Measurements from ENCODE around the gene CDHR1. TPM values are rescaled to one million over a fixed set of nuclear protein-coding genes. Genes with fewer than 3 reads are reported as not detected.

Gene CDHR1
- total and polyA plus RNA-seq, 2 donors (not counting 1 experiment from before 2014, with no cell fraction given): 0.05 TPM; not detected in 1

DNA sequence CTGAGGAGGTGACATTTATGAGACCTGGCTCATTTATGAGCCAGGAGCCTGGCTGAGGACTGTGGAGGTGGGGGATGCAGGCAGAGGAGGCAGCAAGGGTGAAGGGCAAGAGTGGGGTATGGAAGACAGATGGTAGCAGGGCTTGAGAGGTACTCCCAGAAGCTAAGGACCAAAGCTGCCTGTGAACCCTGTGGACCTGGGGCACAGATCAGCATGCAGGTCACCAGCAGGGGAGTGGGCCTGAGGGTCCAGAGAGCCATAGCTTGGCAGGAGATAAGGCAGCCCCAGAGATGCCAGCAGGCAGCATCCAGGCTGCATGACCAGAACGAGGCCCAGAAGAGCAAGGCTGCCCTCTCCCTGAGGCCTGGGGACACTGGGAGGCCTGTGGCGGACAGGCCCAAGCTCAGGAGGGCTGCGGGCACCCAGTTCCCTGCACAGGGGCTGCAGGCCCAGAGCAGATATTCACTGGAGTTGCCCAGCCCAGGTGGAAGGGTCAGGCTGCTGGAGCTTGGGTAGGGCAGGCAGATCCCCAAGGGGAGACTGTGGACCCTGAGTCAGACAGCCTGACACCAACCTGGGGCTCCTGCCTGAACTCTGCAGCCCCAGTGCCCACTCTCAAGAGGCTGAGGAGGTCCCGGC is 17.4 kb upstream of the CDHR1 start:
- DNase-seq (ENCODE audit: low read depth in 2 of 2): no peak
- H3K4me3 ChIP-seq (replicated peaks in 1 of 4; ENCODE audit: control extremely low read depth in 1 of 4, insufficient read depth in 1 of 4, low read depth in 3 of 4, low read length in 4 of 4): no peak overlapping the region
- H4K20me1 ChIP-seq (ENCODE audit: control insufficient read depth, extremely low read depth, insufficient read depth, low read length): no peaks in the 10 kb centered on the region
- H3K4me2 ChIP-seq (ENCODE audit: extremely low read depth, insufficient read depth, low read length): no peak overlapping the region
- no peaks in the 10 kb centered on the region for H3K9me3 ChIP-seq (ENCODE audit: control insufficient read depth, insufficient read depth, low read depth, low read length)
- no peaks in the 10 kb centered on the region for H3K79me2 ChIP-seq (ENCODE audit: control insufficient read depth, insufficient read depth, low read length)
- no peak for TF ChIP-seq EZH2 (IDR thresholded peaks at IDR 0.05; ENCODE audit: low read length, missing control alignments)
- TF ChIP-seq, protein P1, sequence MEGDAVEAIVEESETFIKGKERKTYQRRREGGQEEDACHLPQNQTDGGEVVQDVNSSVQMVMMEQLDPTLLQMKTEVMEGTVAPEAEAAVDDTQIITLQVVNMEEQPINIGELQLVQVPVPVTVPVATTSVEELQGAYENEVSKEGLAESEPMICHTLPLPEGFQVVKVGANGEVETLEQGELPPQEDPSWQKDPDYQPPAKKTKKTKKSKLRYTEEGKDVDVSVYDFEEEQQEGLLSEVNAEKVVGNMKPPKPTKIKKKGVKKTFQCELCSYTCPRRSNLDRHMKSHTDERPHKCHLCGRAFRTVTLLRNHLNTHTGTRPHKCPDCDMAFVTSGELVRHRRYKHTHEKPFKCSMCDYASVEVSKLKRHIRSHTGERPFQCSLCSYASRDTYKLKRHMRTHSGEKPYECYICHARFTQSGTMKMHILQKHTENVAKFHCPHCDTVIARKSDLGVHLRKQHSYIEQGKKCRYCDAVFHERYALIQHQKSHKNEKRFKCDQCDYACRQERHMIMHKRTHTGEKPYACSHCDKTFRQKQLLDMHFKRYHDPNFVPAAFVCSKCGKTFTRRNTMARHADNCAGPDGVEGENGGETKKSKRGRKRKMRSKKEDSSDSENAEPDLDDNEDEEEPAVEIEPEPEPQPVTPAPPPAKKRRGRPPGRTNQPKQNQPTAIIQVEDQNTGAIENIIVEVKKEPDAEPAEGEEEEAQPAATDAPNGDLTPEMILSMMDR (conservative IDR thresholded peaks at IDR 0.05 in 1 of 2, IDR thresholded peaks at IDR 0.05 in 1 of 2; ENCODE audit: low read depth in 1 of 2, low read length in 2 of 2): no peak
- H3K9ac ChIP-seq (ENCODE audit: insufficient read depth, low read length): no peak overlapping the region
- no peaks in the 10 kb centered on the region for H3K4me1 ChIP-seq (ENCODE audit: control insufficient read depth, extremely low read depth, insufficient read depth, low read length)
- H3K27me3 ChIP-seq (ENCODE audit: control insufficient read depth, insufficient read depth, low read length): no peaks in the 10 kb centered on the region
- H3K36me3 ChIP-seq (ENCODE audit: control insufficient read depth, insufficient read depth, low read length): no peaks in the 10 kb centered on the region
- no peak overlapping the region for H2AFZ ChIP-seq (ENCODE audit: low read length)
- H3K27ac ChIP-seq (ENCODE audit: insufficient read depth, low read length): no peak overlapping the region

DNA sequence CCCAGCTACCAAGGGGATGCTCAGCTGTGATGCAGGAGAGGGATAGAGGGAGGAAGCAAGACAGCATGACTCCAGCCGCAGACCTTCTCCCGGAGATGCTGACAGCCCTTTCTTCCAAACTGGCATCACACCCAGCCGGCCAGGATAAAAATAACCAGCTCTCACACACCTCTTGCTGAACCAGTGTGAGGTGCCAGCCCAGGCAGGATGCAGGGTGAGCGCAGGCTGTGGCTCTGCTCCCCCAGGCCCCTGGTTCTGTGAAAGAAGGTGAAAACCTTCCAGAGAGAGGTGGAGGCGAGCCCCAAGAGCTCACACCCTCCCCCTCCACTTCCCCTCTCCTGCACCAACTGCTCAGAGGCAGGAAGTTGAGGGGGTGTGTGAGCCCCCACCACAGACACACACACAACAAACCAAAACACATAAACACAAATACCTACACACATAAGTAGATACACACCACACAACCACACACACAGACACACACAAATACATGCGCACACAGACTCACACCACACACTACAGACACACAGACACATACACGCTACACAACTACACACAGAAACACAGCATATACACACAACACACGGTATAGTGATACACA is 16.7 kb upstream of the CDHR1 start:
- no peak overlapping the region for H3K9ac ChIP-seq (ENCODE audit: insufficient read depth, low read length)
- H3K27me3 ChIP-seq (ENCODE audit: control insufficient read depth, insufficient read depth, low read length): no peaks in the 10 kb centered on the region
- no peaks in the 10 kb centered on the region for H3K79me2 ChIP-seq (ENCODE audit: control insufficient read depth, insufficient read depth, low read length)
- H3K36me3 ChIP-seq (ENCODE audit: control insufficient read depth, insufficient read depth, low read length): no peaks in the 10 kb centered on the region
- no peak overlapping the region for H3K4me2 ChIP-seq (ENCODE audit: extremely low read depth, insufficient read depth, low read length)
- TF ChIP-seq, protein P1 (conservative IDR thresholded peaks at IDR 0.05 in 1 of 2, IDR thresholded peaks at IDR 0.05 in 1 of 2; ENCODE audit: low read depth in 1 of 2, low read length in 2 of 2): no peak
- no peak for TF ChIP-seq EZH2 (IDR thresholded peaks at IDR 0.05; ENCODE audit: low read length, missing control alignments)
- no peaks in the 10 kb centered on the region for H4K20me1 ChIP-seq (ENCODE audit: control insufficient read depth, extremely low read depth, insufficient read depth, low read length)
- no peaks in the 10 kb centered on the region for H3K4me1 ChIP-seq (ENCODE audit: control insufficient read depth, extremely low read depth, insufficient read depth, low read length)
- H2AFZ ChIP-seq (ENCODE audit: low read length): no peak overlapping the region
- no peak overlapping the region for H3K27ac ChIP-seq (ENCODE audit: insufficient read depth, low read length)
- no peak for DNase-seq (ENCODE audit: low read depth in 2 of 2)
- no peak overlapping the region for H3K4me3 ChIP-seq (replicated peaks in 1 of 4; ENCODE audit: control extremely low read depth in 1 of 4, insufficient read depth in 1 of 4, low read depth in 3 of 4, low read length in 4 of 4)
- H3K9me3 ChIP-seq (ENCODE audit: control insufficient read depth, insufficient read depth, low read depth, low read length): no peaks in the 10 kb centered on the region

GRCh38 chr10:84178160-84178609 is 16.2 kb upstream of the CDHR1 start:
- Histone ChIP-seq H3K4me1 (ENCODE audit: control insufficient read depth, extremely low read depth, insufficient read depth, low read length) (no peaks in the 10 kb centered on the region), H2AFZ (ENCODE audit: low read length) (no peak overlapping the region), H3K79me2 (ENCODE audit: control insufficient read depth, insufficient read depth, low read length) (no peaks in the 10 kb centered on the region), H3K4me3 (replicated peaks in 1 of 4; ENCODE audit: control extremely low read depth in 1 of 4, insufficient read depth in 1 of 4, low read depth in 3 of 4, low read length in 4 of 4) (no peak overlapping the region), H3K36me3 (ENCODE audit: control insufficient read depth, insufficient read depth, low read length) (no peaks in the 10 kb centered on the region), H4K20me1 (ENCODE audit: control insufficient read depth, extremely low read depth, insufficient read depth, low read length) (no peaks in the 10 kb centered on the region), H3K27ac (ENCODE audit: insufficient read depth, low read length) (no peak overlapping the region), H3K4me2 (ENCODE audit: extremely low read depth, insufficient read depth, low read length) (no peak overlapping the region), H3K9me3 (ENCODE audit: control insufficient read depth, insufficient read depth, low read depth, low read length) (no peaks in the 10 kb centered on the region), H3K27me3 (ENCODE audit: control insufficient read depth, insufficient read depth, low read length) (no peaks in the 10 kb centered on the region), H3K9ac (ENCODE audit: insufficient read depth, low read length) (no peak overlapping the region)
- TF ChIP-seq EZH2 (IDR thresholded peaks at IDR 0.05; ENCODE audit: low read length, missing control alignments): no peak
- DNase-seq (ENCODE audit: low read depth in 2 of 2): no peak
